NCI-H1105 (cell line): ENCODE results near the gene SNX32.
A peak's percentile ranks its signal among the peaks of the same experiment; 100 is the strongest.
"Not testable (repeated sequence)": the region's sequence is repeated elsewhere in the genome, so short reads cannot be mapped to it uniquely, and the experiment has no call there.

Experiments
- DNase-seq: peaks from one replicate; lab custom pipeline; 2025; lab: John Stamatoyannopoulos, UW

Gene SNX32

DNA sequence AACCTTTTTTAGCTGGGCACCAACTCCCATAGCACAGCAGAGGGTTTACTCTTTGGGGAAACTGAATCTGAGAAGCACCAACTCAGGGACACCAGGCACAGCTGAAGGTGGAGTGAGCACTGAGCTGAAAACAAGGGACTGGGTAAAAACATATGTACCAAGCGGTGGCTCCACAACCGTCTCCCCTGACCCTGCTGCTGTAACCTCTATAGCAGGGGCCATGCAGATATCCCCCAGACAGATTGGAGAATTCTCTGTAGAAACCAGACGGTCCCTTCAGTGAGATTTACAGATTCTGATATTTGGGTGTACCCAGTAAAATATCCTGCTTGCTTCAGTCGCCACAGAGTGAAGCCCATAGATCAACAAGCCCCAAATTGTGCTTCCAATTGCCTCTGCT lies 4.3 kb upstream of the SNX32 start:
- DNase-seq = no peak

GRCh38 chr11:65832231-65832630 lies 1.5 kb upstream of the SNX32 start:
- DNase-seq = not testable (repeated sequence)

GRCh38 chr11:65834202-65834601 lies 439 bp downstream of the SNX32 start:
- no peak for DNase-seq

- DNase-seq = no peak
These were observed 8.4 kb downstream of the SNX32 start for GRCh38 chr11:65842144-65842543.

- DNase-seq = no peak
These were observed 10.0 kb downstream of the SNX32 start for GRCh38 chr11:65843811-65844210.

DNA sequence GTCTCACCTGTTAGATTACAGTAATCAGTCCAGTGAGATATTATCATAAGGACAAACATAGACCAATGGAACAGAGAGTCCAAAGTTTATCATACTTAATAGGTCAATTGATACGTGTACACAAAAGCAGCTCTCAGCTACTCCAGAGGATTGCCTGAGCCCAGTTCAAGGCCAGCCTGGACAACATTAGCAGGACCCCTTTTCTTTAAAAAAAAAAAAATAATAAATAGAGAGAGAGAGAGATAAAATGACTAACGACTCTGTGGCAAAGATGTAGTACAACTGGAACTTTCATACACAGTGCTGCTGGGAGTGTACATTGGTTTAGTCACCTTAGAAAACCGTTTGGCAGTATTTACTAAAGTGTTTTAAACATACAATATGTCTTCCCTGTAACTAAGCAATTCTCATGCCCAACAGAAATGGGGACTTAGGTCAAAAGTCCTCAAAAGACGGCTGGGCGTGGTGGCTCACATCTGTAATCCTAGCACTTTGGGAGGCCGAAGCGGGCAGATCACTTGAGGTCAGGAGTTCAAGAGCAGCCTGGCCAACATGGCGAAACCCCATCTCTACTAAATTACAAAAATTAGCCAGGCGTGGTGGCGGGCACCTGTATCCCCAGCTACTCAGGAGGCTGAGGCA lies 10.6 kb downstream of the SNX32 start:
- DNase-seq = no peak

- DNase-seq = no peak
These were observed 14.0 kb downstream of the SNX32 start for GRCh38 chr11:65847746-65848145.

- not testable (repeated sequence) for DNase-seq
These were observed 14.9 kb downstream of the SNX32 start for GRCh38 chr11:65848693-65849092.

DNA sequence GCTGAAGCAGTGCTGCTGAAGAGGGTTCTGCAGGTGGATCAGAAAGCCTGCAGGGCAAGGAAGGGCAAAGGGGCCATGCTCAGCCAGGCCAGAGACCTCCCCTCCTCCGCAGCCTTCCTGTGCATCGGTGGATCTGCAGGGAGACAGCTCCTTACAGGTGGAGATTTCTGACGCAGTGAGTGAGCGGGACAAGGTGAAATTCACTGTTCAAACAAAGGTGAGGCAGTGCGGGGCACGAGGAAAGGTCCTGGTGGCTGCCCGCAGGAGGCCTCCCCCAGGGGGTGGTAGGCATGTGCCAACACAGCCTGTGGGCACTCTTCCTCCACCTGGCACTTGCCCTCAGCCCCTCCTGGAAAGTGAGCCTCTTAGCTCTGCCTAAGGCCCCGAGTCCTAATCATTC lies 15.6 kb downstream of the SNX32 start:
- no peak for DNase-seq

- no peak for DNase-seq
These were observed 16.0 kb downstream of the SNX32 start for GRCh38 chr11:65849771-65850216.

GRCh38 chr11:65850217-65851082 lies 16.7 kb downstream of the SNX32 start:
- no peak for DNase-seq

DNA sequence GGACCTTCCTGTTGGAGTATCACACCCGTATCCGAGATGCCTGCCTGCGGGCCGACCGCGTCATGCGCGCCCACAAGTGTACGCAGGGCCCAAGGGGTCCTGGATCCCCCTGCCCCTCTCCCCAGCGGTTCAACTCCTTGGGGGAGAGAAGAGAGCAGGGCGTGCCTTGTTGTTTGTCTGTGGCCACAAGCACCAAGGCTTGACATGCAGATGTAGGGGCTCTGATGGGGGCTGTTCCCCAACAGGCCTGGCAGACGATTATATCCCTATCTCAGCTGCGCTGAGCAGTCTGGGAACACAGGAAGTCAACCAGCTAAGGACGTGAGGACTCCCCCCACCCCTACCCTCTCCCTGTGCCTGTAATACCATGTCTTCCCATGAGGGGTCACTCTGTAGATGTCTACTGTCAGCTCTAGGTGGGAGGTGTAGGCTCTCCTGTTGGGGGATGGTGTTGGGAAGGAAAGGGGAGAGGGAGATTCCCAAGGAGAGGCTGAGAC lies 17.4 kb downstream of the SNX32 start:
- DNase-seq = no peak

GRCh38 chr11:65851811-65852507 lies 18.2 kb downstream of the SNX32 start:
- no peak for DNase-seq

- no peak for DNase-seq
These were observed 18.9 kb downstream of the SNX32 start for GRCh38 chr11:65852508-65853245.

DNA sequence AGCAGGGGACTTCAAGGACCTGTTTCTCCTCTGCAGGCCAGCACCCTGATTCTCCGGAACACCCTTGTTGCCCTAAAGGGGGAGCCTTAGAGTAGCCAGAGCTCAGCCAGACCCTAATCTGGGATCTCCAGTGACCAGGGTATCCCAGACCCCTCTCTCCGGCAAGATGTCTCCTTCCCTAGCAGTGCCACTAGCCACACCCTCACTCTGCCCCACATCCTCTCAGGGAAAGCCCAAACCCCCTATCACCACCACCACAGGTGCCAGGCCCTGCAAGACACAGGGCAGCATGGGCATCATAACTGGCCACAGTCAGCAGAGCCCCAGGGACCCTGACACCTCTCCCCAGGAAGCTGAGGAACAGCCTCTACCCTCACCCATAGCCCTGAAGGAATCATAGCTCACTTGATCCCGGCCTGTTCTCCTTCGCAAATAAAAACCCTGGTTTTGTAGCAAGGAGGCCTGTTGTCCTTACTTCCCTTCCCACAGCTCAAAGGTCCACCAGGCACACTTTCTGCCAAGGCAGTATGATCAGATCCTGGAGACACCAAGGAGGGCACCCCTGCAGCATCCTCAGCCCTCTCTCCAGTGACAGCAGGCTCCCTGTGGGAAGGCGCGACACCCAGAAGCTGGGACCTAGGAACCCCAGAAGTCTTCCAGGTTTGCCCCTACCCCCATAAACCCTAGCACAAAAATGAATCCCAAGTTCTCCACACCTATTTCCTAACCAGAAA lies 19.6 kb downstream of the SNX32 start:
- DNase-seq = no peak

- DNase-seq = no peak
These were observed 20.4 kb downstream of the SNX32 start for GRCh38 chr11:65854161-65854592.

GRCh38 chr11:65854852-65855837 lies 21.4 kb downstream of the SNX32 start:
- no peak for DNase-seq

GRCh38 chr11:65855927-65856363 lies 22.2 kb downstream of the SNX32 start:
- DNase-seq = no peak

DNA sequence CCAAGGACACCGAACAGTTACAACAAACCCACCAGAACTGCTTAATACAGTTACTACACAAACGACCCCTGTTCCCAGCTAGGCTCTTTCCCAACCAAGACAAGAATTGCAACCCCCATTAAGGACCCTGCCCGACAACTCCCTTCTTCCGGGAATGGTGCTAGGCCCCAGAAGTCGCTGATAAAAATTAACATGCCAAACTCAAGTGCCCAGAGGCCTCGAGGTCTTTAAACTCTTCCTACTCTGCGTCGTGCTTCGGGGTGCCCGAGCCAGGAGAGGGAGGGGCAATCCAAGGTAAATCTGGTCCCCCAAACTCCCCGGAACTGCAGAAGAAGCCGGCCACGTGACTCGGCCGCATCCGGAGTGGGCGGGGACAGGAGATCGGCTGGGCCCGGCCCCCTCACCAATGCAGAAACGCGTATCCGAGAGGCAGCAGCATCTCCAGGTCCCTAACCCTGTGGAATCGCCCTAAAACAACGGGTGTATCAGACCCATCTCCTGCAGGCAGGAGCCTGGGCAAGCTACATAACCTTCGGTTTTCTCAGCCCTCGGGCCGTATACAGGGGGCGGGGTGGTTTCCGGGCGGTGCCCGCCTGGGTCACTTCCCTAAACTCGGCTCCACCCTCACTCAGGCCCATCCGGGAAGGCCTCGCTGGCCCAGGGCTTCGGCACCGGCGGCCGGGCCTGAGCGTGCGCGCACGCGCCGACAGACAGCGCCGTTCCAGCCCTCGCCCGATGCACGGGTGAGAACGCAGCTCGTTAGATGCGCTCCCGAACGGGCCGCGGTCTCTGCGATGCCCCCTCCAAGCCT lies 23.1 kb downstream of the SNX32 start:
- DNase-seq = peak; percentile 57
